GM18873 (cell line): Measurements from ENCODE around the gene XRCC6.
"Not testable (repeated sequence)": the region's sequence is repeated elsewhere in the genome, so short reads cannot be mapped to it uniquely, and the experiment has no call there.

Source experiments
- ATAC-seq: cut with Tn5 transposase; IDR thresholded peaks from one replicate; pipeline ENCODE4 v1.9.1; 2021; ENCODE audit warnings: mild to moderate bottlenecking, moderate library complexity, moderate number of reproducible peaks; ENCODE audit not compliant: unreplicated experiment, low FRiP score

The XRCC6 gene

DNA sequence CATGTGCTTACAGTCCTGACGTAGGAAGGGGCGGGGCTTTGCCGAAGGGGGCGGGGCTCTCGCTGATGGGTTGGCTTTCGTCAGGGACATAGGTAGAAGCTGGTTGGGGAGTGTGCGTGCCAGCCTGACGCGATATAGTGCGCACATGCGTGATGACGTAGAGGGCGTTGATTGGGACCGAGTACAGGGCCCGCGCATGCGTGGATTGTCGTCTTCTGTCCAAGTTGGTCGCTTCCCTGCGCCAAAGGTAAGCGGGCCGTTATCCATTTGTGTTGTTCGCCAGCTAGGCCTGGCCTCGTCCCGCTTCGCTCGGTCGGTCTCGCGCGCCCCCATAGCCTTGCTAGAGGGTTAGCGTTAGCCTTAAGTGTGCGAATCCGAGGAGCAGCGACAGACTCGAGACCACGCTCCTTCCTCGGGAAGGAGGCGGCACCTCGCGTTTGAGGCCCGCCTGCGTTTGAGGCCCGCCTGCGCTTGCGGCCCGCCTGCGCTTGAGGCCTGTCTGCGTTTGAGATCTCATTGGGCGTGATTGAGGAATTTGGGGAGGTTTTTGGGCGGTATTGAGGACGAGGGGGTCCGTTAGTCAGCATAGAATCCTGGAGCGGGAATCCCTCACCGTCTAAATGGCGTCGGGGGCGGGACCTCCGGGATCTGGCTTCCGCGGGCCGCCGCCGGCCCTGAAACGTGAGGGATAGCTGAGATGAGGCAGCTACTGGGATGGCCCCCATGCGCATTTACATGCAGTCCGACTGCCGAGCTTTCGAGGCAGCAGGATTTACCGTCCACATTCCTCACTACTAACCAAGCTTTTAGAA lies at the start of gene XRCC6:
TSS of gene XRCC6 (plus strand) at position 197 of the 812 bp plus-strand sequence. CDS start 710 bp downstream, outside the sequence.
- ATAC-seq, result peak; percentile 81

DNA sequence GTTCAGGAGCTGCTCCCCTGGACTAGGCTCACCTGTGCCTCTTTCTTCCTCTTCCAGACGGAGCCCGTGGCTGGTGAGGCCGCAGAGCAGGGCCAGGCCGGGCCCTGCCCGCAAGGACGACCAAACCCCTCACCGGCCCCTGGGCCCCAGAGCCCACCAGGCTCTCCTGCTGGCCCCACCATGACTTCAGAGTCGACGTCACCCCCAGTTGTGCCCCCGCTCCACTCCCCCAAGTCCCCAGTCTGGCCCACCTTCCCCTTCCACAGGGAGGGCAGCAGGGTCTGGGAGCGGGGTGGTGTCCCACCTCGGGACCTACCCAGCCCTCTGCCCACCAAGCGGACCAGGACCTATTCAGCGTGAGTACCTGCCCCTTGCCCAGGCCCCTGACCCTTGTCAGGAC lies 49.3 kb upstream of the XRCC6 start:
- no peak for ATAC-seq

DNA sequence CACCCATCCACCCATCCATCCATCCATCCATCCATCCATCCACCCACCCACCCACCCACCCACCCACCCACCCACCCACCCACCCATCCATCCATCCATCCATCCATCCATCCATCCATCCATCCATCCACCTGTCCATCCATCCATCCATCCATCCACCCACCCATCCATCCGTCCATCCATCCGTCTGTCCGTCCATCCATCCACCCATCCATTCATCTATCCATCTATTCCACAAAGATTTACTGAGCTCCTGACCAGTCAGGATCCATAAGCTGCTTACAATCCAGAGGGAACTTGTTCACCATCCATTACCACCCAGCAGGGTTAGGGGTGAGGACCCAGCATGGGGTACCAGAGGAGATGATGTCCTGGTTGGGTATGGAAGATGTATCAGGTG lies 48.8 kb upstream of the XRCC6 start:
- not testable (repeated sequence) for ATAC-seq

DNA sequence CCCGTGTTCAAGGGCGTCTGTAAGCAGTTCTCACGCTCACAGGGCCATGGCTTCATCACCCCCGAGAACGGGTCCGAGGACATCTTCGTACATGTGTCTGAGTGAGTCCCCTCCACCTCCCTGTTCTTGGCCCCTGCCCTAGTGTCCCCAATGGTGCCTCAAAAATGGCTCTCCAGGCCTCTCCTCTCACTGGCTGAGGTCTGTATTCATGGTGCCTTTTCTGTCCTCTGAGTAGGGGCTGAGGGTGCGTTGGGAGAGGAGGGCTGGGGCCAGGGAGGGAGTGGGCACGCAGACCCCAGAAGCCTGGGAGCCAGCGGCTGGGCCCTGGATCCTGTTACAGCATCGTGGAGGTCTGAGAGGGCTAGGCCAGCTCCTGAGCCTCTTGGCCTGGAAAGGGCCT lies 47.4 kb upstream of the XRCC6 start:
- no peak for ATAC-seq

DNA sequence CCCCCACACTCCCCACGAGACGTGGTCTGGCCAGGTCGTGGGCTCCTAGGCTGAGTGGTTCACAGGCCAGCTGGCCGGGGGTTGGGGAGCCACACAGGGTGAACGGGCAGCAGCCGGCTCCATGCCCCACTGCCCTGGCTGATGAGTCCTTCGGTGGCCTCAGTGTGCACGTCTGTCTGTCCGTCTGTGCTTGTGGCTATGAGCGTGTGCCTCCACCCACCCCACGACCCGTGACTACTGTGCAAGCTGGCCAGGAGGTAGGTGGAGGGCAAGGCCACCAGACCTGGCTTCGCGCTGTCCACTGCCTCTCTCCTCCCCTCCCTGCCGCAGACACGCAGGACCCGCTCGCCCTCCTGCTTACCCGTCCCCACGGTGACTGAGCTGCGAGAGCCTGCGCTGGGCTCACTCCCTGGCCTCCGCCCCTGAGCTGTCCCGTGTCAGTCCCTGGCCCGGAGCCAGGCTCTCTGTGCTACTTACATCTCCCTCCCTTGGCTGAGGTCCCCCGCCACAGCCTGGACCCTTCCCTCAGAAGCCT lies 46.2 kb upstream of the XRCC6 start:
- ATAC-seq, result no peak

DNA sequence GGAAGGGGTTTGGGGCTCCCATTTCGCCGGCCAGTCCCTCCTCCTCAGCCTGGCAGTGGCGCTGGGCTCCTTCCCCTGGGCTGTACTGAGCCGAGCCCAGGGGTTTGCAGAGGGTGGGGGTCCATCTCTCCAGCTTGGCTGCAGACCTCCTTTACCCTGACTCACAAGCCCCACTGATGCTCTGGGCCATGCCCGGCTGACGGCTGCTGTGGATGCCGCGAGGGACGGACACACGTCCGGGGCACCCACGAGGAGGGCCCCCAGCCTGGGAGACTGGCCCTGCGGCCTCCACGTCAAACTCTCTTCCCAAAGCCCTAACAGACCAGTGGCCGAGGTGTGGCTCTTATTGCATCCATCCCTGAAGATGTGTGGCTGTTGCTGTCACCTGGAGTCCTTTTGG lies 45.6 kb upstream of the XRCC6 start:
- no peak for ATAC-seq

DNA sequence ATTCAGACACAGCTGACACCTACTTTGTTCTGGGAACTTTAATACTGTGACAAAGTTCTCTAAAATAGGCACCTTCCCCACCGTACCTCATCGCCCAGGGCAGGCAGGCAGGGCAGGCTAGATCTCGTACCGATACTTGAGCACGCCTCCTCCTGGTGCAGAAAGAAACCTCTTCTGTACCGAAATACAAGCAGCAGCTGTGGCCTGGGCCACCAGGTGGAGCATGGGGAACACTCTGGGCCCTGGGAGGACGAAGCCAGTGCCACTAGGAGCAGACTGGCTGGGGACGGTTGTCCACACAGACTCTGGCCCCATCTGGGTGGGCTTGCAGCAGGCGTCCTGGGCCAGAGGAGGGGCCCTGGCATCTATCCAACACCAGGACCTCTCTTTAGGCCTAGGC lies 44.2 kb upstream of the XRCC6 start:
- ATAC-seq, result no peak

- ATAC-seq, result no peak
Observed at GRCh38 chr22:41578114-41578513, 43.0 kb upstream of the XRCC6 start.

DNA sequence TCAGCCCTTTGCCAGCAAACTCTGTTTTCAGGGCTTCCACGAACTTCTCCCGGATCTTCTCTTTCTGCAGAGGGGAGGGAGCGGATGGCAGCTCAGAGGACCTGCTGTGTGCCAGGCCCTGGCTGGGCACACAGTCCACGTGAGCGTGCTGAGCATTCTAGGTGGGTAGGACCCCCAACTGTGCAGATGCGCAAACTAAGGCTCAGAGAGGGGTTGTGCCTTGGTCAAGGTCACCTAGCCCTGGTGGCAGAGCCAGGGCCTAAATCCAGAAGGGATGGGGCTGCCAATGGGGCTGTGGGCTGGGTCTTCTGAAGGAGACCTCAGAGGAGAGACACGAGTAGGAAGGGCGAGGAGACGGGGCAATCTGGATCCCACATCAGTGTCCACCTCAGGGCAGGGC lies 42.3 kb upstream of the XRCC6 start:
- ATAC-seq, result no peak

- ATAC-seq, result no peak
Observed at GRCh38 chr22:41579297-41579996, 41.6 kb upstream of the XRCC6 start.

DNA sequence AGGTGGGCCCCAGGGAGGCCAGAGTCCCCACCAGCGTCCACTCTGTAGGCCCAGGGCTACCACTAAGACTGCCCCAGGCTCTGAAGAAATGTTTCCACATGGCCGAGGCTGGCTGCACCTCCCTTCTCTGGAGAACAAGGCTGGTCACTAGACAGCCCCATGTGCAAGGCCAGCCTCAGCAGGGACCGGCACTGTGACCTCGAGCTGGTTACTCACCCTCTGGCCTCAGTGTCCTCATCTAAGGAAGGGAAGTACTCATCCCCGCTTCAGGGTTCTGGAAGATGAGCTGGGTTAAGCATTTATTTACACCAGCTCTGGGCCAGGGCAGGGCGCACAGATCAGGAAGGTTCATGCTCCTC lies 41.1 kb upstream of the XRCC6 start:
- no peak for ATAC-seq

DNA sequence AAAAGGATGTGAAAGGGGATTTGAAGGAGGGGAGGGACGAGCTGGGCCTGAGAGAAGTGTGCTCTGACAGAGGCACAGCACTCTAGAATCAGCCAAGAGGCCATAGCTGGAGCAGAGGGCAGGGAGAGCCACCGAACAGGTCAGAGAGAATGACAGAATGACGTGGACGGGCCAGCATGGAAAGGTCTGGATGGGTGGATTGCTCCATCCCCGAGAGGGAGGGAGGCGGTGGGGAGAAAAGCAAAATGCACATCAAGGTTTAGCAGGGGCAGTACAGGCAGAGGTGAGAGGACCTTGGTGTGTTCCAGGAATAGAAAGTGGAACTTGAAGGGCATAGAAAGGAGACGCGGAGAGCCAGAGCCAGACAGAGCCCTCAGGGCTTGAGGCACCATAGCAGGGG lies 38.4 kb upstream of the XRCC6 start:
- no peak for ATAC-seq

GRCh38 chr22:41584881-41585280 lies 36.2 kb upstream of the XRCC6 start:
- no peak for ATAC-seq

GRCh38 chr22:41585898-41586297 lies 35.2 kb upstream of the XRCC6 start:
- no peak for ATAC-seq

GRCh38 chr22:41587347-41587723 lies 33.8 kb upstream of the XRCC6 start:
- no peak for ATAC-seq

DNA sequence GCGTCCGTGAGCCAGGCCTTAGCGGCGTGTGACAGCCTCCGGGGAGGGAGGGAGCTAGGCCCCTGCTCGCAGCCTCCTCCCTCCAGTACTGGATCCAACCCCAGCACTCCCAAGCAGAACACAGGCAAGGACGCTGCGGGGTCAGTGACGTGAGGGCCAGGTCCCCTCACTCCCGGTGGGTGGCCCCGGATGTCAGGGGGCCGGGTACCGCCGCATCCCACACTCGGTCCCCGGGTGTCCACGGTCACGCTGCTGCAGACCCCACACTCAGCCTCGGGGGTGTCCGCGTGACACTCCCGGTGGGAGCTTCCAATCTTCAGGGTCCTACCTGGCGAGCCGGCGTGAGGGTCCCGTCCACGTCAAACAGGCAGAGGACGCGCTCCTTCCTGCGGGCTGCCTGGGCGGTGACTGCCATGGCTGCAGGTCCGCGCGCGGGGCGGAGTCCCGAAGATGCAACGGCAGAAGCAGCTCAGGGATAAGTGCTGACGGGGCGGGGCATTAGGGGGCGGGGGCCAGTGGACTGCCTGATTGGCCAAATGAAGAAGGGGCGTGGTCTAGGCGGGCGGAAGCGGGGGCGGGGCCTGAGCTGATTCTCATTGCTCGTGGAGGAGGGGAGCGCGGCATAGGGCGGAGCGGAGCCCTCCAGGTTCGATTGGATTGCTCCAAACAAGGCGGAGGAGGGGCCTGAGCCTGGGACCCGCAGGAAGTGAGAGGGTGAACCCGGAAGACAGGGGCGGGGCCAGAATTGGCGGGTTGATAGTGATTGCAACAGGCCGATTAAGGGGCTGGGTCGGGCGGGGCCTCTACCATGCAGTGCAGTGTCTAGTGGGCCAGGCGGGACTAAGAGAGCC lies 31.5 kb upstream of the XRCC6 start, which contains the start of gene PMM1:
TSS of gene PMM1 (minus strand) at position 450 of the 851 bp plus-strand sequence. CDS start at position 415, 35 bp downstream.
- peak; percentile 74 for ATAC-seq

DNA sequence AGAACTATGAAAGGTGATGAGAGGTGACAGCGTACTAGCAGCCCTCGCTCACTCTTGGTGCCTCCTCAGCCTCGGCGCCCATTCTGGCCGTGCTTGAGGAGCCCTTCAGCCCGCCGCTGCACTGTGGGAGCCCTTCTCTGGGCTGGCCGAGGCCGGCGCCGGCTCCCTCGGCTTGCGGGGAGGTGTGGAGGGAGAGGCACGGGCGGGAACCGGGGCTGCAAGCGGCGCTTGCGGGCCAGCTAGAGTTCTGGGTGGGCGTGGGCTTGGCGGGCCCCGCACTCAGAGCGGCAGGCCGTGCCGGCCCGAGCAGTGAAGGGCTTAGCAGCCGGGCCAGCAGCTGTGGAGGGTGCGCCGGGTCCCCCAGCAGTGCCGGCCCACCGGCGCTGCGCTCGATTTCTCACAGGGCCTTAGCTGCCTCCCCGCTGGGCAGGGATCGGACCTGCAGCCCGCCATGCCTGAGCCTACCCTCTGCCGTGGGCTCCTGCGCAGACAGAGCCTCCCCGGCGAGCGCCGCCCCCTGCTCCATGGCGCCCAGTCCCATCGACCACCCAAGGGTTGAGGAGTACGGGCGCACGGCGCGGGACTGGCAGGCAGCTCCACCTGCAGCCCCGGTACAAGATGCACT lies 27.6 kb upstream of the XRCC6 start:
- ATAC-seq, result not testable (repeated sequence)

DNA sequence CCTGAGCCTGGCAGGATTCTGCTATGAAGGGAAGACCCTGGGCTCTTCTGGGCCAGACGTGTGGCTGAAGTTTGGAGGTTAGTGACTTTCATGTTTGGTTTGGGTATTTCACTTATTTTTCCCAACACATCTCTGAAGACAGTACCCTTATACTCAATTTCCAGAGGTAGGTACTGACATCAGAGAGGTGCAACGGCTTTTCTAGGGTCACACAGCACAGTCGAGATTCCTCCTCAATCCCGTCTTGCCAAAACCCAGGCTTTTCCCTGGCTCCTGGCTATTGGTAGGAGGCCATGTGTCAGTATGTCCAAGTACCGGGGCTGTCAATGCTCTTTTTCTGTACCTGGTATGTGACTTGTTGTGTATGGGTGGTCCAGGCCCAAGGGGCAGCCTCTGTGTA lies 25.4 kb upstream of the XRCC6 start:
- ATAC-seq, result no peak

GRCh38 chr22:41596776-41597634 lies 24.1 kb upstream of the XRCC6 start:
- no peak for ATAC-seq

- ATAC-seq, result no peak
Observed at GRCh38 chr22:41597635-41597953, 23.5 kb upstream of the XRCC6 start.
